A673 (cell line): ENCODE results near the gene FCRL4.

Experiments
- EZH2 ChIP-seq: fragments of 200-600 bp; sonication (generic); IDR thresholded peaks from 2 replicates; pipeline ENCODE4 v1.6.1; 2017; ENCODE audit warnings: borderline replicate concordance, low read depth, mild to moderate bottlenecking, mixed read lengths, antibody characterized with exemption, low read length; ENCODE audit not compliant: poor library complexity, severe bottlenecking
- TF ChIP-seq, protein P1 (sequence below): fragments of 300-800, 200-600 bp; sonication (generic); conservative IDR thresholded peaks from 2 replicates; pipeline ENCODE4 v1.5.1; 2017; ENCODE audit warnings: low read depth, mild to moderate bottlenecking, antibody characterized with exemption, low read length, moderate library complexity, mixed read lengths

DNA sequence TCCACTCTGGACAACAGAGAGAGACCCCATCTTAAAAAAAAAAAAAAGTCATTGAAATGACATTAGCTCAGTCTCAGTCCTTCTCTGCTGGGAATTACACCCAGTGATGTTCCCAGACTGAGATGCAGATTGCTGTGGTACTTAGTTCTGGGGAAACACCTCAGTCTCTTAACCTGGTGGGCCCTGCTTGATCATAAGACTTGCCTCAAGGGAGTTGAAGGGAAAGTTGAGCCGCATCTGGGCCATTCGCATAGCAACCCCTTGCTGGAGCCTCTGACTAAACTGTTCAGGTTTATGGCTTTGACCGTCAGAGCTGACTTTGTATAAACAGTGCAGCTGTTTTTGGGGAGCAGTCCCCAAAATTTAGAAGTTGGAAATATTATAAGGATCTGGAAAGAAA, 13.4 kb downstream of the FCRL4 start:
- TF ChIP-seq, protein P1, sequence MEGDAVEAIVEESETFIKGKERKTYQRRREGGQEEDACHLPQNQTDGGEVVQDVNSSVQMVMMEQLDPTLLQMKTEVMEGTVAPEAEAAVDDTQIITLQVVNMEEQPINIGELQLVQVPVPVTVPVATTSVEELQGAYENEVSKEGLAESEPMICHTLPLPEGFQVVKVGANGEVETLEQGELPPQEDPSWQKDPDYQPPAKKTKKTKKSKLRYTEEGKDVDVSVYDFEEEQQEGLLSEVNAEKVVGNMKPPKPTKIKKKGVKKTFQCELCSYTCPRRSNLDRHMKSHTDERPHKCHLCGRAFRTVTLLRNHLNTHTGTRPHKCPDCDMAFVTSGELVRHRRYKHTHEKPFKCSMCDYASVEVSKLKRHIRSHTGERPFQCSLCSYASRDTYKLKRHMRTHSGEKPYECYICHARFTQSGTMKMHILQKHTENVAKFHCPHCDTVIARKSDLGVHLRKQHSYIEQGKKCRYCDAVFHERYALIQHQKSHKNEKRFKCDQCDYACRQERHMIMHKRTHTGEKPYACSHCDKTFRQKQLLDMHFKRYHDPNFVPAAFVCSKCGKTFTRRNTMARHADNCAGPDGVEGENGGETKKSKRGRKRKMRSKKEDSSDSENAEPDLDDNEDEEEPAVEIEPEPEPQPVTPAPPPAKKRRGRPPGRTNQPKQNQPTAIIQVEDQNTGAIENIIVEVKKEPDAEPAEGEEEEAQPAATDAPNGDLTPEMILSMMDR: no peak
- TF ChIP-seq EZH2: no peak
